ENCODE results near the gene DCUN1D4.

The DCUN1D4 gene

DNA sequence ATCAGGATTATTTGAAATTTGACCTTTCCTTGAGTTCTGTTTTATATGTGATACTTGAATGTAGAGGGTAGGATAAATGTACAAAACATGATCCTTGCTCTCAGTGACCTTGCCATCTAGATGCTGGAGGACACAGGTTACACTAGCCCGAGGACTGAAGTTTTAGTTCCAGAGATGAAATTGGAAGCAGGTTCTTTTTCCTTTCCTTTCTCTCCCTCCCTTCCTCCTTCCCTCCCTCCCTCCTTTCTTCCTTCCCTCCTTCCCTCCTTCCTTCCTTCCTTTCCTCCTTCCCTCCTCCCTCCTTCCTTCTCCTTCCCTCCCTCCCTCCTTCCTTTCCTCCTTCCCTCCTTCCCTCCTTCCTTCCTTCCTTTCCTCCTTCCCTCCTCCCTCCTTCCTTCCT is 122.9 kb downstream of the DCUN1D4 start:
- no peak for ATAC-seq
- TF ChIP-seq GLIS3 (CRISPR knock-in tag; IDR thresholded peaks at IDR 0.05), result no peak
- TF ChIP-seq CSDC2 (CRISPR knock-in tag; IDR thresholded peaks at IDR 0.05), result no peak
- no peak for TF ChIP-seq OSR1 (CRISPR knock-in tag; IDR thresholded peaks at IDR 0.05)
- no peak for TF ChIP-seq ARNTL (CRISPR knock-in tag; IDR thresholded peaks at IDR 0.05; ENCODE audit: borderline replicate concordance, low read depth)
- TF ChIP-seq ESRRG (CRISPR knock-in tag; IDR thresholded peaks at IDR 0.05), result no peak
- no peak for TF ChIP-seq TCF4 (CRISPR knock-in tag; IDR thresholded peaks at IDR 0.05; ENCODE audit: borderline replicate concordance)
- TF ChIP-seq, protein P1, sequence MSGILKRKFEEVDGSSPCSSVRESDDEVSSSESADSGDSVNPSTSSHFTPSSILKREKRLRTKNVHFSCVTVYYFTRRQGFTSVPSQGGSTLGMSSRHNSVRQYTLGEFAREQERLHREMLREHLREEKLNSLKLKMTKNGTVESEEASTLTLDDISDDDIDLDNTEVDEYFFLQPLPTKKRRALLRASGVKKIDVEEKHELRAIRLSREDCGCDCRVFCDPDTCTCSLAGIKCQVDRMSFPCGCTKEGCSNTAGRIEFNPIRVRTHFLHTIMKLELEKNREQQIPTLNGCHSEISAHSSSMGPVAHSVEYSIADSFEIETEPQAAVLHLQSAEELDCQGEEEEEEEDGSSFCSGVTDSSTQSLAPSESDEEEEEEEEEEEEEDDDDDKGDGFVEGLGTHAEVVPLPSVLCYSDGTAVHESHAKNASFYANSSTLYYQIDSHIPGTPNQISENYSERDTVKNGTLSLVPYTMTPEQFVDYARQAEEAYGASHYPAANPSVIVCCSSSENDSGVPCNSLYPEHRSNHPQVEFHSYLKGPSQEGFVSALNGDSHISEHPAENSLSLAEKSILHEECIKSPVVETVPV (CRISPR knock-in tag; IDR thresholded peaks at IDR 0.05), result no peak
- TF ChIP-seq RARB (CRISPR knock-in tag; IDR thresholded peaks at IDR 0.05), result no peak
- TF ChIP-seq ISL1 (CRISPR knock-in tag; IDR thresholded peaks at IDR 0.05), result no peak
- TF ChIP-seq, protein P2, sequence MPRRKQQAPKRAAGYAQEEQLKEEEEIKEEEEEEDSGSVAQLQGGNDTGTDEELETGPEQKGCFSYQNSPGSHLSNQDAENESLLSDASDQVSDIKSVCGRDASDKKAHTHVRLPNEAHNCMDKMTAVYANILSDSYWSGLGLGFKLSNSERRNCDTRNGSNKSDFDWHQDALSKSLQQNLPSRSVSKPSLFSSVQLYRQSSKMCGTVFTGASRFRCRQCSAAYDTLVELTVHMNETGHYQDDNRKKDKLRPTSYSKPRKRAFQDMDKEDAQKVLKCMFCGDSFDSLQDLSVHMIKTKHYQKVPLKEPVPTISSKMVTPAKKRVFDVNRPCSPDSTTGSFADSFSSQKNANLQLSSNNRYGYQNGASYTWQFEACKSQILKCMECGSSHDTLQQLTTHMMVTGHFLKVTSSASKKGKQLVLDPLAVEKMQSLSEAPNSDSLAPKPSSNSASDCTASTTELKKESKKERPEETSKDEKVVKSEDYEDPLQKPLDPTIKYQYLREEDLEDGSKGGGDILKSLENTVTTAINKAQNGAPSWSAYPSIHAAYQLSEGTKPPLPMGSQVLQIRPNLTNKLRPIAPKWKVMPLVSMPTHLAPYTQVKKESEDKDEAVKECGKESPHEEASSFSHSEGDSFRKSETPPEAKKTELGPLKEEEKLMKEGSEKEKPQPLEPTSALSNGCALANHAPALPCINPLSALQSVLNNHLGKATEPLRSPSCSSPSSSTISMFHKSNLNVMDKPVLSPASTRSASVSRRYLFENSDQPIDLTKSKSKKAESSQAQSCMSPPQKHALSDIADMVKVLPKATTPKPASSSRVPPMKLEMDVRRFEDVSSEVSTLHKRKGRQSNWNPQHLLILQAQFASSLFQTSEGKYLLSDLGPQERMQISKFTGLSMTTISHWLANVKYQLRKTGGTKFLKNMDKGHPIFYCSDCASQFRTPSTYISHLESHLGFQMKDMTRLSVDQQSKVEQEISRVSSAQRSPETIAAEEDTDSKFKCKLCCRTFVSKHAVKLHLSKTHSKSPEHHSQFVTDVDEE (CRISPR knock-in tag; IDR thresholded peaks at IDR 0.05), result no peak
- TF ChIP-seq BACH2 (CRISPR knock-in tag; IDR thresholded peaks at IDR 0.05; ENCODE audit: borderline replicate concordance), result no peak
- TF ChIP-seq ZFP3 (CRISPR knock-in tag; IDR thresholded peaks at IDR 0.05), result no peak
- no peak for TF ChIP-seq ZNF70 (CRISPR knock-in tag; IDR thresholded peaks at IDR 0.05)
- no peak for TF ChIP-seq ZC3H10 (CRISPR knock-in tag; IDR thresholded peaks at IDR 0.05)
- TF ChIP-seq, protein P3, sequence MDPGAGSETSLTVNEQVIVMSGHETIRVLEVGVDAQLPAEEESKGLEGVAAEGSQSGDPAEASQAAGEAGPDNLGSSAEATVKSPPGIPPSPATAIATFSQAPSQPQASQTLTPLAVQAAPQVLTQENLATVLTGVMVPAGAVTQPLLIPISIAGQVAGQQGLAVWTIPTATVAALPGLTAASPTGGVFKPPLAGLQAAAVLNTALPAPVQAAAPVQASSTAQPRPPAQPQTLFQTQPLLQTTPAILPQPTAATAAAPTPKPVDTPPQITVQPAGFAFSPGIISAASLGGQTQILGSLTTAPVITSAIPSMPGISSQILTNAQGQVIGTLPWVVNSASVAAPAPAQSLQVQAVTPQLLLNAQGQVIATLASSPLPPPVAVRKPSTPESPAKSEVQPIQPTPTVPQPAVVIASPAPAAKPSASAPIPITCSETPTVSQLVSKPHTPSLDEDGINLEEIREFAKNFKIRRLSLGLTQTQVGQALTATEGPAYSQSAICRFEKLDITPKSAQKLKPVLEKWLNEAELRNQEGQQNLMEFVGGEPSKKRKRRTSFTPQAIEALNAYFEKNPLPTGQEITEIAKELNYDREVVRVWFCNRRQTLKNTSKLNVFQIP (CRISPR knock-in tag; IDR thresholded peaks at IDR 0.05; ENCODE audit: borderline replicate concordance, low read depth), result no peak
- no peak for TF ChIP-seq ZNF565 (CRISPR knock-in tag; conservative IDR thresholded peaks at IDR 0.05; ENCODE audit: low read depth)
- TF ChIP-seq, protein P4, sequence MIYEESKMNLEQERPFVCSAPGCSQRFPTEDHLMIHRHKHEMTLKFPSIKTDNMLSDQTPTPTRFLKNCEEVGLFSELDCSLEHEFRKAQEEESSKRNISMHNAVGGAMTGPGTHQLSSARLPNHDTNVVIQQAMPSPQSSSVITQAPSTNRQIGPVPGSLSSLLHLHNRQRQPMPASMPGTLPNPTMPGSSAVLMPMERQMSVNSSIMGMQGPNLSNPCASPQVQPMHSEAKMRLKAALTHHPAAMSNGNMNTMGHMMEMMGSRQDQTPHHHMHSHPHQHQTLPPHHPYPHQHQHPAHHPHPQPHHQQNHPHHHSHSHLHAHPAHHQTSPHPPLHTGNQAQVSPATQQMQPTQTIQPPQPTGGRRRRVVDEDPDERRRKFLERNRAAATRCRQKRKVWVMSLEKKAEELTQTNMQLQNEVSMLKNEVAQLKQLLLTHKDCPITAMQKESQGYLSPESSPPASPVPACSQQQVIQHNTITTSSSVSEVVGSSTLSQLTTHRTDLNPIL (CRISPR knock-in tag; IDR thresholded peaks at IDR 0.05; ENCODE audit: low read depth), result no peak
- no peak for TF ChIP-seq PPARA (CRISPR knock-in tag; IDR thresholded peaks at IDR 0.05; ENCODE audit: borderline replicate concordance)
- no peak for TF ChIP-seq ZNF8 (CRISPR knock-in tag; IDR thresholded peaks at IDR 0.05)
